Mesodermal cell (in vitro differentiated cells): Measurements from ENCODE around the gene FOXJ2.
"Not testable (repeated sequence)": the region's sequence is repeated elsewhere in the genome, so short reads cannot be mapped to it uniquely, and the experiment has no call there.

Experiments
- H3K27ac ChIP-seq: 2 replicates; pipeline ENCODE4 v1.7.0; 2013; ENCODE audit warnings: mild to moderate bottlenecking, low read depth, low read length, moderate library complexity; ENCODE audit not compliant: severe bottlenecking
- H3K36me3 ChIP-seq: 2 replicates; pipeline ENCODE4 v1.7.1; 2013; ENCODE audit warnings: mild to moderate bottlenecking, low read length, moderate library complexity; ENCODE audit not compliant: control insufficient read depth, insufficient read depth
- H3K4me1 ChIP-seq: one replicate; pipeline ENCODE4 v1.7.1; 2013; ENCODE audit warnings: mild to moderate bottlenecking, low read length; ENCODE audit not compliant: insufficient read depth, control insufficient read depth, poor library complexity, severe bottlenecking
- H3K4me3 ChIP-seq: 2 replicates; pipeline ENCODE4 v1.7.0; 2013; ENCODE audit warnings: low read length, control low read depth, mild to moderate bottlenecking; ENCODE audit not compliant: insufficient read depth, poor library complexity, severe bottlenecking; ENCODE audit errors: extremely low read depth
- H3K9me3 ChIP-seq: 2 replicates; pipeline ENCODE4 v1.7.1; 2013; ENCODE audit warnings: mild to moderate bottlenecking, low read length, moderate library complexity; ENCODE audit not compliant: control insufficient read depth
- WGBS, 2 experiments: methylation state at CpG; one replicate each; pipeline ENCODE4 v1.1.5; 2013; ENCODE audit warnings: missing lambda C conversion rate in 2 of 2; ENCODE audit not compliant: insufficient coverage in 2 of 2; 5-methylcytosine and 5-hydroxymethylcytosine counted together

The FOXJ2 gene

GRCh38 chr12:8065991-8066594 is 33.6 kb downstream of the FOXJ2 start, which contains the start of gene C3AR1:
Gene C3AR1, minus strand, starts transcription at chr12:8066359. Its CDS starts 6,174 bp downstream, at chr12:8060185.
- no peak within 1 kb of the TSS for H3K27ac ChIP-seq
- WGBS, 2 experiments, result 60% methylated on average over 1 of the region's 2 CpGs
- no peak within 1 kb of the TSS for H3K4me3 ChIP-seq
- no peaks in the 10 kb centered on the region for H3K36me3 ChIP-seq
- no peaks in the 10 kb centered on the region for H3K9me3 ChIP-seq
- peaks cover 11% of the 10 kb centered on the region for H3K4me1 ChIP-seq

GRCh38 chr12:8069582-8069981 is 37.1 kb downstream of the FOXJ2 start:
- no peak overlapping the region for H3K27ac ChIP-seq
- no peaks in the 10 kb centered on the region for H3K9me3 ChIP-seq
- H3K4me3 ChIP-seq, result no peak overlapping the region
- H3K36me3 ChIP-seq, result no peaks in the 10 kb centered on the region
- H3K4me1 ChIP-seq, result peaks cover 11% of the 10 kb centered on the region

- not testable (repeated sequence) for H3K9me3 ChIP-seq, H3K4me3 ChIP-seq, H3K4me1 ChIP-seq, H3K36me3 ChIP-seq, H3K27ac ChIP-seq
- WGBS, 2 experiments, result 90 to 100% methylated on average over 2 of the region's 3 CpGs
These were observed 39.3 kb downstream of the FOXJ2 start for GRCh38 chr12:8071820-8072219.

- peaks cover 14% of the 10 kb centered on the region for H3K4me1 ChIP-seq
- WGBS, 2 experiments, result no CpG with 5 or more reads among the region's 6 CpGs
- no peaks in the 10 kb centered on the region for H3K36me3 ChIP-seq
- no peak overlapping the region for H3K4me3 ChIP-seq
- no peak overlapping the region for H3K27ac ChIP-seq
- no peaks in the 10 kb centered on the region for H3K9me3 ChIP-seq
These were observed 43.4 kb downstream of the FOXJ2 start for GRCh38 chr12:8075935-8076334.

GRCh38 chr12:8076366-8076765 is 43.9 kb downstream of the FOXJ2 start:
- WGBS, 2 experiments, result 94% methylated on average over 2 to 3 of the region's 4 CpGs
- Histone ChIP-seq H3K9me3 (no peaks in the 10 kb centered on the region), H3K4me3 (no peak overlapping the region), H3K27ac (no peak overlapping the region), H3K36me3 (no peaks in the 10 kb centered on the region), H3K4me1 (peaks cover 14% of the 10 kb centered on the region)

- Histone ChIP-seq H3K9me3 (no peaks in the 10 kb centered on the region), H3K36me3 (no peaks in the 10 kb centered on the region), H3K4me3 (no peak overlapping the region), H3K27ac (no peak overlapping the region), H3K4me1 (peaks cover 14% of the 10 kb centered on the region)
- WGBS, 2 experiments, result 60% methylated on average over 1 of the region's 4 CpGs; no CpG with 5 or more reads in 1 of the 2 experiments
These were observed 44.7 kb downstream of the FOXJ2 start for GRCh38 chr12:8077207-8077606.

- Histone ChIP-seq H3K27ac (no peak overlapping the region), H3K4me1 (peaks cover 14% of the 10 kb centered on the region), H3K36me3 (no peaks in the 10 kb centered on the region), H3K9me3 (no peaks in the 10 kb centered on the region), H3K4me3 (no peak overlapping the region)
- whole genome bisulfite sequencing, 2 experiments, result 75% methylated on average over 1 of the region's 4 CpGs; no CpG with 5 or more reads in 1 of the 2 experiments
These were observed 45.9 kb downstream of the FOXJ2 start for GRCh38 chr12:8078398-8078797.

- peaks cover 14% of the 10 kb centered on the region for H3K4me1 ChIP-seq
- no peak overlapping the region for H3K4me3 ChIP-seq
- H3K9me3 ChIP-seq, result no peaks in the 10 kb centered on the region
- no peaks in the 10 kb centered on the region for H3K36me3 ChIP-seq
- H3K27ac ChIP-seq, result no peak overlapping the region
- 100% methylated on average over 1 to 2 of the region's 2 CpGs for WGBS, 2 experiments
These were observed 46.4 kb downstream of the FOXJ2 start for GRCh38 chr12:8078916-8079315.

GRCh38 chr12:8080120-8080519 is 47.6 kb downstream of the FOXJ2 start:
- Histone ChIP-seq H3K4me3 (no peak overlapping the region), H3K27ac (no peak overlapping the region), H3K4me1 (peaks cover 14% of the 10 kb centered on the region), H3K36me3 (no peaks in the 10 kb centered on the region), H3K9me3 (no peaks in the 10 kb centered on the region)

- Histone ChIP-seq H3K36me3 (no peaks in the 10 kb centered on the region), H3K4me1 (peaks cover 14% of the 10 kb centered on the region), H3K9me3 (no peaks in the 10 kb centered on the region), H3K27ac (peak overlapping the region; percentile 87), H3K4me3 (peak overlapping the region; percentile 64)
- WGBS, 2 experiments, result 18 to 21% methylated on average over 11 to 14 of the region's 15 CpGs
These were observed 48.9 kb downstream of the FOXJ2 start for GRCh38 chr12:8081251-8081920.

- Histone ChIP-seq H3K4me3 (peak overlapping the region; percentile 64), H3K36me3 (no peaks in the 10 kb centered on the region), H3K4me1 (peaks cover 5% of the 10 kb centered on the region), H3K27ac (no peak overlapping the region), H3K9me3 (no peaks in the 10 kb centered on the region)
- 40% methylated on average over 1 of the region's 4 CpGs; no CpG with 5 or more reads in 1 of the 2 experiments for WGBS, 2 experiments
These were observed 50.2 kb downstream of the FOXJ2 start for GRCh38 chr12:8082808-8083100.
